Measurements from ENCODE around the gene VPS39.

- TF ChIP-seq JUNB (IDR thresholded peaks at IDR 0.05) (no peak), MAX (IDR thresholded peaks at IDR 0.05) (no peak), POLR2A (IDR thresholded peaks at IDR 0.05; ENCODE audit: low read length) (no peak), CTCF (IDR thresholded peaks at IDR 0.05) (no peak), EP300 (IDR thresholded peaks at IDR 0.05) (no peak), PBX3 (IDR thresholded peaks at IDR 0.05) (no peak), USF2 (IDR thresholded peaks at IDR 0.05) (no peak), KDM1A (IDR thresholded peaks at IDR 0.05; ENCODE audit: low read depth) (no peak)
Observed at GRCh38 chr15:42123546-42123945, 84.6 kb downstream of the VPS39 start.
